GM12873 (cell line): ENCODE results near the gene AGFG1.

ENCODE experiments used
- CTCF ChIP-seq: IDR thresholded peaks from 2 replicates; pipeline ENCODE4 v1.5.1; 2012; ENCODE audit warnings: low read depth, mild to moderate bottlenecking, moderate library complexity, low read length, control low read depth; ENCODE audit not compliant: insufficient read depth; ENCODE audit errors: missing control alignments

The AGFG1 gene

GRCh38 chr2:227499627-227500300 is 27.8 kb downstream of the AGFG1 start:
- TF ChIP-seq CTCF, result no peak

GRCh38 chr2:227500301-227500630 is 28.3 kb downstream of the AGFG1 start:
- TF ChIP-seq CTCF, result no peak

- TF ChIP-seq CTCF, result no peak
These were observed 31.8 kb downstream of the AGFG1 start for GRCh38 chr2:227503433-227504406.

GRCh38 chr2:227504700-227505099 is 32.7 kb downstream of the AGFG1 start:
- no peak for TF ChIP-seq CTCF

- TF ChIP-seq CTCF, result no peak
These were observed 34.5 kb downstream of the AGFG1 start for GRCh38 chr2:227506456-227506855.

- no peak for TF ChIP-seq CTCF
These were observed 36.0 kb downstream of the AGFG1 start for GRCh38 chr2:227507963-227508362.

GRCh38 chr2:227509076-227509475 is 37.1 kb downstream of the AGFG1 start:
- TF ChIP-seq CTCF, result no peak
